Ecto neural progenitor cell (in vitro differentiated cells): Measurements from ENCODE around the gene AKIP1.
"Not testable (repeated sequence)": the region's sequence is repeated elsewhere in the genome, so short reads cannot be mapped to it uniquely, and the experiment has no call there.

Experiments
- DNase-seq: peaks from one replicate; pipeline ENCODE4 v3.0.0-alpha.2; 2018; ENCODE audit warnings: low spot score

AKIP1 gene

DNA sequence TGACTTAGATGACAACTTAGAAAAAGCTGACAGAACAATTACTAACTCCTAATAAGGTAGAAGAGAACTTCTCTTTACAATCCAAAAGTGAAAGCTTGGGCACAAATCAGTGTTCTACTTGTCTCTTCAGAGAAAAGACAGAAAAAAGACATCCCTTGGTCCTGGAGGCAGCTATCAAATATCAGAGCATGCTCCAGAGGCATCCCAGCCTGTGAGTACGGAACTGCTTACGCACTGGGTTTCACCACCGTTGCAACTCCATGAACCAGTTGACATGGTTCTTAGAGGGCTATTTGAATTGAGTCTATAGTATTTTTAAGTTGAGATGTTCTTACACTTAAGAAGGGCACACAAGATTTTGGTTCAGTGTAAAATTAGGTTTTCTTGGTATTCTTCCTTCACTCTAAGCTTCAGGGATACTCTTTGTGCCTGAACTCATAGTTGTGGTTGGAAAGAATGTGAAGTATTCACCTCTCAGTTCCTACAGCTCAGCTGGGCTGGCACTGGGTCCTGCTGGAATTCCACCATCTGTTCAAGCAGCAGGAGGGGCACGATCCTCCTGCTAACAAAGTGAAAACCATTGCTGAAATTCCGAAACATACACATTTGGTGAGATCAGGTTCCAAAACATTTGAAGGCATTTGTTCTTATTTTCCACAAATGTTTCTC, 6.3 kb downstream of the AKIP1 start:
- peak; percentile 44 for DNase-seq

DNA sequence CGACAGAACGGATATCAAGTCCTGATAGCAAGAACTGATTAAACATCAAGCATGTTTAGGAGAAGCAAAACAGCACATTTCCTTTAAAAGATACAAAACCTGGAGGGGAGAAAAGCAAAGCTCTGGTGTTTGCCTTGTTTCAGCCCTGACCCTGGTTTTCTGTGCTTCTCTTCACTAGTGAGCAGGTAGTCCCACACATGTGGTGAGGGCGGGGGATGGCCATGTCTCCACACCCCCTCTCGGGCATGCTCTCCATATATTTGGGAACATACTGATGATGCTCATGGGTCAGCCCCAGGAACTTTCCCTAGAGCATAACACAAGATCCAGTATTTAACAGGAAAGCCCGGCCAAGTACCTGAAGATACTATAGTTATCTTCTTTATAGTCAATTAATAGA, 11.7 kb downstream of the AKIP1 start:
- no peak for DNase-seq

DNA sequence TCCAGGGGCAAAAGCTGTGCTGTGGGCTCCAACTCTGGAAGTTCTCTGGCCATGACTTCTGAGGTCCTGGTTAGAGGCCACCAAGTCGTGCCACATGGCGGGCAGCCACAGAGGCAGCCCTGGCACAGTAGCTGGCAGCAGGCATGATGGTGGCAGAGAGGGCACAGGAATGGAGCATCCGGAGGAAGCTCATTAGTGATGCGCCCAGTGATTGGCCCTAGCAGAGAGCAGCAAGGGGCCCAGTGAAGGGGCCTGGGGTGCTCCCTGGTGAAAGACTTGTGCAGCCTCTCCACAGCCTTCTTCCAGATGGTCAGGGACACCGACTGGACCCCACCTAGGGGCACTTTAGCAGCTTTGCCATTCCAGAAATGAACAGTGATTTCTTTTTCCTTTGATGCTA, 14.7 kb downstream of the AKIP1 start:
- peak; percentile 25 for DNase-seq

DNA sequence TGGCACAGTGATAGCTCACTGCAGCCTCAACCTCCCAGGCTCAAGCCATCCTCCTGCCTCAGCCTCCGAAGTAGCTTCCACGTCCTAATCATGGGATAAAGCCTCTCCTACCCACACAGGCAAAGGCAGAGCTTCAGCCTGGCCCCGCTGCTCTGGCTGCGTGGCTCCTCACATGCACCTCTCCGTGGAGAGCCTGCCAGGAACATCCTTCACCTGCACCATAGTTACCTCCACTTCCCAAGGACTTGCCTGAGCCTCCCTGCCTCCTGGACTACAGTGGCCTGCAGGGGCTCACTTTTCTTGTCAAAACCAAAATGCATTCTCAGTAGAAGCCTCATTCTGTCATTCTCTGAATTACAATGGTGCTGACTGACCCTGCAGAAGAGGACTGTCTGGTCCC, 15.2 kb downstream of the AKIP1 start:
- peak; percentile 14 for DNase-seq

DNA sequence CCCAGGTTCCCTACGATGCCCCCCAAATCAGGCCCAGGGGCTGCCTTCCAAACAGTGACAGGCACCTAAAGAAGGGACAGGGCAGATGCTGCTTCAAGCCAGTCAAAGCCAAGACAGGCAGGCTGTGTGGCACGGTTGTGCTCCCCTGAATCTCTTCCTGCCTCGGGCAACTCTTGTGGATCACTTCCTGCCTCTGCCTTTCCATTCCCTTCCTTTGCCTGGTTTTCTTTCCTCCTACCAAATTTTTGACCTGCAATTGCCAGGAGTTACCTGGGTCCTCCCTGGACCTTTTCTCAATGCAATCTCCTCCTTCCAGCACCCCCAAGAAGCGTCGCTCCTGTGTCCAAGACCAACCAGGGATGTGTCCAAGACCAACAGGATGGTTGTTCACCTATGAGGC, 16.2 kb downstream of the AKIP1 start:
- DNase-seq: peak; percentile 29

DNA sequence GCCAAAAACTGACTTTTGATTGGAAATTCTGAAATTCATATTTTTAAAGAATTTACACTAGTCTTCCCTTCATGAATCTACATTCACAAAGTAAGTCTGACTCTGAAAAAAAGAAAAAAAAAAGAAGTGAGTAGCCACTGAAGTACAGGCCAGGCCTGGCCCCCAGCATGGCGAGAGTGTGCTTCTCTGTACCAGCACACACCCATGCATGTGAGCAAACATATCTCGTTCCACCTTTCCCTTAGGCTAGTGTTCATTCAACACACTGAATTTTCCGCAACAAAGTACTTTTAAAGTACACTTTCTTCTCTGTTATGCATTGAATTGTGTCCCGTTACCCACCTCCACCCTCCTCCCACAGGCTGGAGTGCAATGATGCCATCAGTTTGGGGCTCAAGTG, 17.2 kb downstream of the AKIP1 start:
- DNase-seq: peak; percentile 7

DNA sequence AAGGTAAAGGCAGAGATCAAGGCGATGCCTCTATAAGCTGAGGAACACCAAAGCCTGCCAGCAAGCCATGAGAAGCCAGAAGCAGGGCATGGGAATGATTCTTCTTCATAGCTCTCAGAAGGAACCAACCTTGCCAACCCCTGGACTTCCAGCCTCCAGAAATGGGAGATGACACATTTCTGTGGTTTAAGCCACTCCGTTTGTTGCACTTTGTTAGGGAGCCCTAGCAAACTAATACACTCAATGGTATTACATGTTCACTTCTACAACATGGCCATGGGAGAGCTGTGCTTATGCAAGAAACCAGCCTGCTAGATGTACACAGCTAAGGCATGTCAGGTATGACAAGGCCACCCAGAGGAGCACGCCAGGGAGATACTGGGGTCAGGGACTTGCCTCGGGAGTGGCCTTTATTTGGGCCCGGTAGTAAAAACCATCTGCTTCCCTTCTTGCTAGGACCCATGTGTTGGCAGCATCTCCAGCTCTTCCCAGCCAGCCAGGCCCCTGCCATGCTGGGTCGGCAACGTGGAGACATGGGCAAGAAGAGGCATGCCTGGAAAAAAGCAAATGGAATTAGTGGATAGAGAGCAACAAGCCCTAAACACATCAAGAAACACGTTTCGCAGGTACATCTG, 18.1 kb downstream of the AKIP1 start:
- peak; percentile 23 for DNase-seq

DNA sequence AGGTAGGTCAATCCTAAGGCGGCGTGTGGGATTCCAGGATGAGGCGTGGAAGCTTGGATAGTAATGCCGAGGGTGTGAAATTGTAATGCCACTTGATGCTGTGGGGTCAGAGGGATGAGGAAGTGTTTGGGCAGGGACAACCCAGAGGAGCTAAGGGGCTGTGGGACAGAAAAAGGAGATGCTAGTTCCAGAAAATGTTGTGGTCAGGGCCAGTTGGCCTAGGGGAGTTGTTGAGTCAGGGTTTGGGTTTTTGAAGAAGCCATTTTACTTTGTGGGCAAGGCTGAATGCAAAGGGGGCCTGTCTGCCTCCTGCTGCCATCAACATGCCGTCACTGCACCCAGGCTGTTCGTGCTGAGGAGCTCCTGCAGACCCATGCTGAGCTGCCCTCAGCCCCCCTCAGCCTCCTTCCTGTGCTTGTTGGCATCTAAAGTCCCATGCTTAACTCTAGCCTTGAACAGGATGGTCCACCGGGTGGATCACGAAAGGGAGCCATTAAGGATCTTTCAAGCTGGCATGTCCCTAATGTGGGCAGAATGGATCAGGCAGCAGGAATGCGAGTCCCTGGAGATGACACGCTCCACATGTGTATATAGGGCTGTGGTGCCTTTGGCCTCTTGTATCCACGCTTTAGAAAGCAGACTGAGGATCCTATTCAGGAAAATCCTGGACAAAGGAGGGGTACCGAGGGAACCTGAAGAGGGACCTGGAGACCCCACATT, 19.6 kb downstream of the AKIP1 start:
- no peak for DNase-seq

DNA sequence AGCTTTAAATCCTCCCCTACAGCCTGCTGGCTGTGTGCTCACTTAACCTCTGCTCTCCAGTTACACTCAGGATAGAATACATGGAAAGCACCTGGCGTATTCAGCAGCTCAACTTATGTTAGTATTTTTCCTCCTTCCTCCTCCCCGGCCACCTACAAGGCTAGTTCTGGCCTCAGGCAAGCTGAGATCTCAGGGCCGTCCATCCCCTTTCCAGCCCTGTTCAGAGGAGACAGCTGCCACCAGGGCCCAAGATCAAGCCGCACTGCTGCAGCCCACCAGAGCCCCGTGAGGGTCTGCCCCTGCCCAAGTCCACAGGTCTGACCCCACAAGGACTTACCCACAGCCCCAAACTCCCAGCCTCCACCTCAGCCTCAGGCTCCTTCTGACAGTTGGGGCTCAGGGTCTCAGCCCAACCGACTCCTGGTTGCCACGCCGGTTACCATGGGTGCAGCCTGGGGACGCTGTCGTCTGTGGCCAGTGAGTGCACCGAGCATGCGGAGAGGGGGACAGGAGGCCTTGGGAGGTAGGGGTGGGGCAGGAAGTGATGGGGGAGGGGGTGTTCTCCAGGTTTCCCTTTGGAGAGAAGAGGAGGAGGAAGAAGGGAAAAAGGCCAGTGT, 21.7 kb downstream of the AKIP1 start, which contains the start of gene C11orf16:
Gene C11orf16, minus strand, starts transcription at position 384 of the 617 bp plus-strand sequence. CDS start 639 bp downstream, outside the sequence.
- no peak for DNase-seq

DNA sequence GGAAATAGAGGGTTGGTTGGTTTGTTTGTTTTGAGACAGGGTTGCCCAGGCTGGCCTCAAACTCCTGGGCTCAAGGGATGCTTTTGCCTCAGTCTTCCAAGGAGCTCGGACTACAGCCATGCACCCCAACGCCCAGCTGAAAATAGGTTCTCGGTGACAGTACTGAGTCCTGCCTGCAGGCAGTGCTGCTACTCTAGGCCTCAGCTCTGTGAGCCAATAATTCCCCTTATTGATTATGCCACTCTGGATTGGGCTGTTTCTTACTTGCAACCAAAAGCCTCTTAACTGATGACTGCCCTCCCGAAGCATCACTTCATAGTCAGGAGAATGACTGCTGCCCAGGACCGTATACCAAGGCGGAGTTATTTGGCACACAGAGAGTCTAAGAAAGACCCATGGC, 22.9 kb downstream of the AKIP1 start:
- no peak for DNase-seq

DNA sequence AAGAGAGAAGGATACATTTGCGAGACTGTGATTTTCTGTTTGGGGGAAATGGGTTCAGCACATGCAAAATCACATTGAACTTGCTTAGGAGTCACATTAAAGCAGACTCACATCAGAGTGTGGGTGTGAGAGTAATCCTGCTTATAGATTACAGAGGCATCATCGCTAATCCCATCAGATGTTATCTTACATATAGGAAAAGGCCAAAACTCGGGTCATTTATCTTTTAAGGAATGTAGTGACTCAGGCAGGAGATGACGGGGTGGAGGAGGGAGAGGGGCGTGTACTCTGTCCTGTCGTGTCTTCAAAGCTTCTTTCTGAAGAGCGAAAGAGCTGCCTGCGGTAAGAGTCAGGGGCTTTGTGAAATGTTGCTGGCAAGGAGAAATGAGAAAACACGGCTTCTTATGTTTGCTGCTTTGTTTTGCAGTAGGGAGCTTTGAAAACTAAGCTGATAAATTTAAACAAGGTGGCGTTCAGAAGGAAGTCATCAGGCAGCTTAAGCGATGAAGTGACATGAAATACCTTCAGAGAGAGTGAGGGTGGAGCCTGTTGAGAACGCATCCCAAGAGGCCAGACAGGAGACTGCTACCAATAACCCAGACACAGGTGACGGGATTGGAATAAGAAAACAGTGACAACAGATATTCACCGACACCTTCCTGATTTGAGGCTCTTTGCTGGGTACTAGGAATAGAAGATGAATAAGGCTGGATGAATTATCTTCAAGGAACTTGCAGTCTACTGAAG, 23.9 kb downstream of the AKIP1 start:
- DNase-seq: no peak

DNA sequence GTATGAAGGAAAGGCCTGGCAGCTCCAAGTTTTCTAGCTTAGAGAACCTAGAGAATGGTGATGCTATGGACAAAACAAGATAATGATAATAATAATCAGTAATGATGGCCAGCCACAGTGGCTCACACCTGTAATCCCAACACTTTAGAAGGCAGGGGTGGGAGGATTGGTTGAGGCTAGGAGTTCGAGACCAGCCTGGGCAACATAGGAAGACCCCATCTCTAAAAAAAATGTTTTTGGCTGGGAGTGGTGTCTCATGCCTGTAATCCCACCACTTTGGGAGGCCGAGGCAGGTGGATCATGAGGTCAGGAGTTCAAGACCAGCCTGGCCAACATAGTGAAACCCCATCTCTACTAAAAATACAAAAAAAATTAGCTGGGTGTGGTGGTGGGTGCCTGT, 24.8 kb downstream of the AKIP1 start:
- not testable (repeated sequence) for DNase-seq

DNA sequence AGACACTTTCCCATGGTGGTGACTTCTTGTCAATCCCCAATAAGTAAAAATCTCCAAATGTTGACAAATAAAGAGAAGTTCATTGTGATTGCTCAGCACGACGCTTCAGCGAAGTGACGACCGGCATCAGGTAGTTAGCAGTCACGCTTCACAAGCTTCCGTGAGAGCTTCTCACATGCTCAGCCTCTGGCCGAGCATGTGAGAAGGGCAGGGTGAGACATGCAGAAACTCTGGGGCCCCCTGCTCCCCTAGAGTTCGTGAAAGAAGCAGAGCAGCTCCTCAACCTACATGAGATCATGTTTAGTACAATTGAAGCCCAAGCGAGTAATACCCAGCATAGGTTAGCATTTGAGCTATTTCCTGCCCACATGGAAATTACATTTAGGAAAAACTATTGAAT, 26.2 kb downstream of the AKIP1 start:
- no peak for DNase-seq

DNA sequence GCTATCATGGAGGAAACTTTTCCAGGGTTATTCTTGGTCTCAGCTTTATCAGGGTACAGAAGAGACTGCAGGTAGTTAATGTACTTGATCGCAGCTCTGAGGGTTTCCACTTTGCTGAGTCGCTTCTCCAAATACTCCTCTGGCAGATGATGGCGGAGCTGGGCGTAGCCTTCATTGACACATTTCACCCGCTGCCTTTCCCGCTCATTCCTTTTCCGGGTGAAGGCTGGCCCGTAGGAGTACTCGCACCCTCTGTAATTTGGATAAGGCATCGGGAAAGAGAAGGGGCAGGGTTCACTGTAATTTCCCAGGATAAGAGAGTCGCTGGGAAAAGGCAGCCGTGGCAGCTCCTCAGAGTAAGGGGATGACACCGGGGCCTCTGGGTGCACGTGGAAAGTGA, 26.7 kb downstream of the AKIP1 start:
- no peak for DNase-seq

DNA sequence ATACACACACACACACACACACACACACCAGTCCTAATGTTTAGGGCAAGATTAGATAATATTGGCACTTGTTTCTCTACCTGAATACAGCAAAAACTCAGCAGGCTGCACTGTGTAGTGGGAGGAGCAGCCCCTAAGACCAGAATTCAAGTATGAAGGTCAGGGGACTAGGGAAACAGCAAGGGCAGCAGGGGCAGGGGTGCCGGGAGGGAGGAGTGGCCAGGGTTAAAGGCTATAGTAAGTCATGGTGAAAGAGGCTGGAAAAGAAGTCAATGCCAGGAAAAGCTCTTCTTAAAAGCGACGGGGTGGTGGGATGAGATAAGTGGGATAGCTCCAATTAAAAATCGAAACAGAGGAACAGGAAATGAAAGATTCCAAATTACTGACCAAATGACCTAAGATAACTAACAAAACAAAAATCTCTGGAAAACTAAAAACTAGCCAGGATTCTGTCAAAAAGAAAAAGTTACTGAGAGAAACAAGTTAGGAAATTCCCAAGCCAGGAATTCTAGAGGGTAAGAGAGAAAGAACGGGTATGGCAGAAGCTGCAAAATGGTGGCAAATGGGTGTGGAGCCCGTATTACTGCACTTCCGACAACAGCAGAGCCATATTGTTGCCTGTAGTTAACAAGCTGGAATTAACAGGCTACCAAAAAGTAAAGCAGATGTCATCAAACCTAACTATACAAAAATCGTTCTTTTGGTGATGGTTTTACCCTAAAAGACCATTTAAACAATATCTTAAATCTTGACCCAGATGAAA, 30.5 kb downstream of the AKIP1 start:
- no peak for DNase-seq

DNA sequence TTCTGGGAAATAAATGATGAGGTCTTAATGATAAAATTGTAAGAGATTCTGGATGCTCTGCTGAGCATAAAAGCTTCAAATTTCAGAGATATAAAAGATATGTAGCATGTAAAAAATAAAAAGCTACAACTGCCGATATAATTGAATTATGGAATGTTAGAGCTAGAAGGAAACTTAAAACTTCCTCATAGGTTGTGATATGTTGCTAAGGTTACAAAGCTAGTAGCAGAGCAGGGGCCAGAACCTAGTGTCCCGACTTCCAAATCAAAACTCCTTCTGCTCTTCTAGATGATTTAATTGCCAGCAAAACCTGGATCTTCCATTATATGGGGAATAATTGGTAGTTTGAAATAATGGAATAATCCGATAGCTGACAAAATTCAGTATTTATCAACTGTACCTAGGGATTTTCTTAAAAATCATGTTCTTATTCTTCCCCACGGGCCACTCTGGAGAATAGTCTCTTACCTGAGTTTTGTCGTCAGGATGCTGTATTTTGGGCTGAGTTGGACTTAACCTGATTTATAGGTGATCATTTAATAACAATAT, 31.6 kb downstream of the AKIP1 start, which contains the start of gene ASCL3:
Gene ASCL3, minus strand, starts transcription at position 499 of the 549 bp plus-strand sequence. CDS start 4,855 bp downstream, outside the sequence.
- no peak for DNase-seq

DNA sequence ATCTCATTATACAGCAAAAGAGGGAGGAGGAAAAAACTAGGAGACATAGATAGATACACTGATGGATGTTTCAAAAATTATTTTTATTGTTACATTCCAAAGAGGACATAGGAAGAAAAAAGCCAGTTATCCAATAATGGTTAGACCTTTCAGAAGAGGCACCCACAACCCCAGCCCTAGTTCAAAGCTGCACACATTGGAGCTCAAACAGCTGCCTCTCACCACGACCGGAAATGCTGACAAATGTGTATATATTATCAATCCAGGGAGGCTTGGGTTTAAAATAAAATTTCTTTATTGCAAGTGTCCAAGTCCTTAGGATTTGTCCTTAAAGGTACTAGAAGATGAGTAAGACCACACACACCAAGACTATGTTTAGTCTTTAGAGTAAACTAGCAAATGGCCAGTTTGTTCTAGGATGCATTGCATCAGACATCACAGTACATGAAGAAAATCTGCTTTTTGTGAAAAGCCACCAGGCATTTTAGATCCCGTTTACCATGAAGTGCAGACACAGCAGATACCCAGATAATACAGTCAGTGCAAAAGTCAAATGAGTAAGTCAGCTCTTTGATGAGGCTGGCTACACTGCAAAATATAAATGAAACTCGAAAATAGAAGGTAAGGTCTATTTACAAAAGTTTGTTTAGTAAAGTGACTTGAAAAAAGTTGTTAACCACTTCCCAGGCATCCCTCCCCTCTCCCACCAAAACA, 36.4 kb downstream of the AKIP1 start:
- no peak for DNase-seq

DNA sequence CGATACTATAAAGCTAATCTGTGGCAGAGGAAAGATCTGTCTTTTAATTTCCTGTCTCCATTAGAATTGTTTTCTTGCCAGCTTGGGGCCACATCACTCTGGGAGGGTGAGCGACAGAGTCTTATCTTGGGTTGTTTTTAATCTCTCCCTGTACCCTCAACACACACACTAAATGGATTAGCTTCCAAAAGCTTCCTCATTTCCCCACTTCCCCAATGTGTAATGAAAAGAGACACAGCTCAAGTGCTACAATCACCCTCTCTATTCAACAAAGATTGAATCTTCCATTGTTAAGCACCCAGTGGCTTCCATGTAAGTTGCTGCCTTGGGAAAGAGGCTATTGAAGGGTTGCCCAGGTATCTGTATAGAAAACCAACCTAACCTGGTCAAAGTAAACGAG, 37.9 kb downstream of the AKIP1 start:
- no peak for DNase-seq

DNA sequence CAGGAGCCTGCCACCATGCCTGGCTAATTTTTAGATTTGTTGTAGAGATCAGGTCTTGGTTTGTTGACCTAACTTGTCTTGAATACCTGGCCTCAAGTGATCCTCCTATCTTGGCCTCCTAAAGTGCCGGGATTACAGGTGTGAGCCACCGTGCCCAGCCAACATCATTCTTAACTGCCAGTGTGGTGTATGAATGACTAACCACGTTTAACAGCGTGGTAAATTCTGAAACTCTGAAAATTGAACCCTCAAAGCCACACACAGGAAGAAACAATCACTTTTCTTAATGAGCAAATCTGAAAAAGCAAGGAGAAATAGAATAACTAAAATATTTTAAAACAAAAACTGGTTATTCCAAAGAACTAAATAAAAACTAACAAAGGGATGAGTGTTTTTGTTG, 45.9 kb downstream of the AKIP1 start:
- DNase-seq: no peak

DNA sequence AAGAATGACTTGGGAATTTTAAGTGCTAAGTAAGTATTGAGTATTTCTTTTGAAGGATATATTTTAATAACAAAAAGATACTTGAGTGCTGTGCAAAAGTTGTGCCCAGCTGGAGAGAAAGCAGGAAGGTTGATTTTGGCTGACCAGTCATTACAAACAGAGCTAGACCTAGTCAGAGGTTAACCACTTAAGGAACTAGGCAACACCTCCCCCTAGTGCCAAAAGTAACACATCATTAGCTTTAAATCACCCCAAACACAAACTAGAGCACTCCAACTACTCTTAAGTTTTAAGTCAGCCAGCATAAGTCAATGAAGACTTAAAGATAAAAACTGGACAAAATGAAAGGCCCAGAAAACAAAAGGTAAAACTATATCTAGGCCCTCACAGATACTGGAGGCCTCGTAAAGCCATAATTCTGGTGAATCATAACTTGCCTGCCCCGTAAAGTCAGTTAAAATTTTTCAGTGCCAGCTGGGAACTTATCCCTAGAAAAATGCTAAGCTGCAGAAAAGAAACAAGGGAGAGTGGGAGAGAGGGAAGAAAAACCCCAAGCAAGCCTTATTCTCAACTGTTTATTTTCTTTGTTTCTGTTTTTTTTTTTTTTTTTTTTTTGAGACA, 48.7 kb downstream of the AKIP1 start:
- DNase-seq: no peak
